ENCODE data around the gene RAB11FIP4. TPM values are rescaled to one million over a fixed set of nuclear protein-coding genes. Genes with fewer than 3 reads are reported as not detected.
A peak's percentile ranks its signal among the peaks of the same experiment; 100 is the strongest.

RAB11FIP4 gene
- total RNA-seq, 8 experiments from 2014 or later: 7.0 to 44.2 (median 25.2) TPM

- peaks cover 20 to 26% of the 10 kb centered on the region in 2 donors for H3K4me1 ChIP-seq (replicated peaks in 1 of 2)
- no peak overlapping the region for H3K27ac ChIP-seq
- ATAC-seq (replicated peaks in 6 of 8): no peak
- 48 to 100% (median 92%) methylated on average over 1 to 5 of the region's 10 CpGs; no CpG with 5 or more reads in 4 of the 10 experiments for WGBS, 10 experiments
- in situ Hi-C loops (cut with MboI; ENCODE audit: low pct_unique_long_range_greater_than_20kb in 2 of 9, low sequenced_read_pairs in 9 of 9, unreplicated experiment in 9 of 9): no loop called here
- no peak overlapping the region for H3K4me3 ChIP-seq
These were observed 106.7 kb downstream of the RAB11FIP4 start for GRCh38 chr17:31497994-31498826.

GRCh38 chr17:31499771-31500554 is 108.5 kb downstream of the RAB11FIP4 start:
- 0 to 83% (median 26%) methylated on average over 1 to 10 of the region's 11 CpGs; no CpG with 5 or more reads in 2 of the 10 experiments for WGBS, 10 experiments
- peak in 7 of 8 experiments; percentile 88 to 99 (median 97) for ATAC-seq (replicated peaks in 6 of 8)
- in situ Hi-C loops (cut with MboI; ENCODE audit: low pct_unique_long_range_greater_than_20kb in 2 of 9, low sequenced_read_pairs in 9 of 9, unreplicated experiment in 9 of 9): loop anchor here in 2 of 9 experiments (25.0 kb wide), 1 partner anchor 113 kb away; the partner anchor contains the start of gene RAB11FIP4 (in 2 of the 2)
- Histone ChIP-seq H3K4me1 (replicated peaks in 1 of 2) (peaks cover 20 to 26% of the 10 kb centered on the region in 2 donors), H3K4me3 (no peak overlapping the region), H3K27ac (peak overlapping the region; percentile 64 to 76)

- Histone ChIP-seq H3K4me1 (replicated peaks in 1 of 2) (peaks cover 11 to 14% of the 10 kb centered on the region in 2 donors), H3K27ac (no peak overlapping the region), H3K4me3 (no peak overlapping the region)
- no peak for ATAC-seq (replicated peaks in 6 of 8)
- 33 to 100% (median 100%) methylated on average over 1 of the region's 1 CpG; no CpG with 5 or more reads in 1 of the 10 experiments for WGBS, 10 experiments
- in situ Hi-C loops (cut with MboI; ENCODE audit: low pct_unique_long_range_greater_than_20kb in 2 of 9, low sequenced_read_pairs in 9 of 9, unreplicated experiment in 9 of 9): loop anchor here in 2 of 9 experiments (25.0 kb wide), 1 partner anchor 119 kb away; the partner anchor contains the start of gene RAB11FIP4 (in 2 of the 2)
These were observed 115.0 kb downstream of the RAB11FIP4 start for GRCh38 chr17:31506517-31506916.

GRCh38 chr17:31508288-31509094 is 117.0 kb downstream of the RAB11FIP4 start:
- in situ Hi-C loops (cut with MboI; ENCODE audit: low pct_unique_long_range_greater_than_20kb in 2 of 9, low sequenced_read_pairs in 9 of 9, unreplicated experiment in 9 of 9): loop anchor here in 2 of 9 experiments (25.0 kb wide), 1 partner anchor 121 kb away; the partner anchor contains the start of gene RAB11FIP4 (in 2 of the 2)
- WGBS, 10 experiments: 53 to 100% (median 88%) methylated on average over 1 to 8 of the region's 13 CpGs; no CpG with 5 or more reads in 1 of the 10 experiments
- Histone ChIP-seq H3K4me3 (no peak overlapping the region), H3K4me1 (replicated peaks in 1 of 2) (peaks cover 11 to 17% of the 10 kb centered on the region in 2 donors), H3K27ac (peak overlapping the region in 1 of 2 donors; percentile 24)
- peak; percentile 16 to 84 (median 42) for ATAC-seq (replicated peaks in 6 of 8)

GRCh38 chr17:31509095-31509804 is 117.8 kb downstream of the RAB11FIP4 start:
- H3K4me1 ChIP-seq (replicated peaks in 1 of 2): peaks cover 11 to 17% of the 10 kb centered on the region in 2 donors
- H3K4me3 ChIP-seq: no peak overlapping the region
- peak in 2 of 8 experiments; percentile 15 to 17 for ATAC-seq (replicated peaks in 6 of 8)
- WGBS, 10 experiments: 20 to 84% (median 70%) methylated on average over 1 to 7 of the region's 13 CpGs; no CpG with 5 or more reads in 2 of the 10 experiments
- in situ Hi-C loops (cut with MboI; ENCODE audit: low pct_unique_long_range_greater_than_20kb in 2 of 9, low sequenced_read_pairs in 9 of 9, unreplicated experiment in 9 of 9): loop anchor here in 2 of 9 experiments (25.0 kb wide), 1 partner anchor 122 kb away; the partner anchor contains the start of gene RAB11FIP4 (in 2 of the 2)
- peak overlapping the region in 1 of 2 donors; percentile 24 for H3K27ac ChIP-seq

GRCh38 chr17:31509805-31510177 is 118.3 kb downstream of the RAB11FIP4 start:
- Histone ChIP-seq H3K4me1 (replicated peaks in 1 of 2) (peaks cover 11 to 20% of the 10 kb centered on the region in 2 donors), H3K27ac (no peak overlapping the region), H3K4me3 (no peak overlapping the region)
- in situ Hi-C loops (cut with MboI; ENCODE audit: low pct_unique_long_range_greater_than_20kb in 2 of 9, low sequenced_read_pairs in 9 of 9, unreplicated experiment in 9 of 9): loop anchor here in 2 of 9 experiments (25.0 kb wide), 1 partner anchor 122 kb away; the partner anchor contains the start of gene RAB11FIP4 (in 2 of the 2)
- 88 to 100% (median 96%) methylated on average over 1 to 4 of the region's 5 CpGs; no CpG with 5 or more reads in 7 of the 10 experiments for WGBS, 10 experiments
- no peak for ATAC-seq (replicated peaks in 6 of 8)

- ATAC-seq (replicated peaks in 6 of 8): no peak
- Histone ChIP-seq H3K4me3 (no peak overlapping the region), H3K4me1 (replicated peaks in 1 of 2) (peaks cover 14 to 28% of the 10 kb centered on the region in 2 donors), H3K27ac (no peak overlapping the region)
- WGBS, 10 experiments: 57 to 100% (median 97%) methylated on average over 1 to 5 of the region's 14 CpGs; no CpG with 5 or more reads in 3 of the 10 experiments
- in situ Hi-C loops (cut with MboI; ENCODE audit: low pct_unique_long_range_greater_than_20kb in 2 of 9, low sequenced_read_pairs in 9 of 9, unreplicated experiment in 9 of 9): loop anchor here in 2 of 9 experiments (25.0 kb wide), 1 partner anchor 123 kb away; the partner anchor contains the start of gene RAB11FIP4 (in 2 of the 2)
These were observed 119.1 kb downstream of the RAB11FIP4 start for GRCh38 chr17:31510308-31511194.

- in situ Hi-C loops (cut with MboI; ENCODE audit: low pct_unique_long_range_greater_than_20kb in 2 of 9, low sequenced_read_pairs in 9 of 9, unreplicated experiment in 9 of 9): loop anchor here in 2 of 9 experiments (25.0 kb wide), 1 partner anchor 124 kb away; the partner anchor contains the start of gene RAB11FIP4 (in 2 of the 2)
- WGBS, 10 experiments: 75 to 100% (median 81%) methylated on average over 1 to 5 of the region's 9 CpGs; no CpG with 5 or more reads in 4 of the 10 experiments
- peaks cover 14 to 28% of the 10 kb centered on the region in 2 donors for H3K4me1 ChIP-seq (replicated peaks in 1 of 2)
These were observed 119.7 kb downstream of the RAB11FIP4 start for GRCh38 chr17:31511195-31511578.

GRCh38 chr17:31511580-31511979 is 120.1 kb downstream of the RAB11FIP4 start:
- WGBS, 10 experiments: 89% methylated on average over 3 of the region's 9 CpGs; no CpG with 5 or more reads in 9 of the 10 experiments
- peaks cover 14 to 28% of the 10 kb centered on the region in 2 donors for H3K4me1 ChIP-seq (replicated peaks in 1 of 2)
- in situ Hi-C loops (cut with MboI; ENCODE audit: low pct_unique_long_range_greater_than_20kb in 2 of 9, low sequenced_read_pairs in 9 of 9, unreplicated experiment in 9 of 9): loop anchor here in 2 of 9 experiments (25.0 kb wide), 1 partner anchor 124 kb away; the partner anchor contains the start of gene RAB11FIP4 (in 2 of the 2)
- no peak overlapping the region for H3K4me3 ChIP-seq
- peak in 5 of 8 experiments; percentile 43 to 71 (median 48) for ATAC-seq (replicated peaks in 6 of 8)
- no peak overlapping the region for H3K27ac ChIP-seq

More at GRCh38 chr17:31511195-31511578, 119.7 kb downstream of the RAB11FIP4 start:
- no peak overlapping the region for H3K27ac ChIP-seq
- ATAC-seq (replicated peaks in 6 of 8): peak in 5 of 8 experiments; percentile 24 to 64 (median 41)
- H3K4me3 ChIP-seq: no peak overlapping the region

GRCh38 chr17:31512104-31512740 is 120.7 kb downstream of the RAB11FIP4 start:
- no peak for ATAC-seq (replicated peaks in 6 of 8)
- Histone ChIP-seq H3K27ac (no peak overlapping the region), H3K4me1 (replicated peaks in 1 of 2) (peaks cover 14 to 29% of the 10 kb centered on the region in 2 donors), H3K4me3 (no peak overlapping the region)
- WGBS, 10 experiments: 60 to 96% (median 77%) methylated on average over 1 to 8 of the region's 15 CpGs; no CpG with 5 or more reads in 6 of the 10 experiments
- in situ Hi-C loops (cut with MboI; ENCODE audit: low pct_unique_long_range_greater_than_20kb in 2 of 9, low sequenced_read_pairs in 9 of 9, unreplicated experiment in 9 of 9): loop anchor here in 2 of 9 experiments (25.0 kb wide), 1 partner anchor 125 kb away; the partner anchor contains the start of gene RAB11FIP4 (in 2 of the 2)
